Hepatocyte (in vitro differentiated cells): Measurements from ENCODE around the gene CD55. TPM values are rescaled to one million over a fixed set of nuclear protein-coding genes. Genes with fewer than 3 reads are reported as not detected.

ENCODE experiments used
- DNase-seq: peaks from one replicate; pipeline ENCODE4 v3.0.0-alpha.2; 2016; ENCODE audit warnings: low spot score
- H2AFZ ChIP-seq: fragments of 200-600 bp; sonication (generic); 2 replicates; pipeline ENCODE4 v1.6.0; 2016; ENCODE audit warnings: antibody characterized with exemption, mild to moderate bottlenecking
- H3K27ac ChIP-seq: fragments of 200-600 bp; sonication (generic); 2 replicates; pipeline ENCODE4 v1.5.1; 2016; ENCODE audit warnings: mild to moderate bottlenecking
- H3K27me3 ChIP-seq: fragments of 200-600 bp; sonication (generic); 2 replicates; pipeline ENCODE4 v1.6.1; 2016
- H3K36me3 ChIP-seq: fragments of 200-600 bp; sonication (generic); replicated peaks from 2 replicates; pipeline ENCODE4 v1.5.1; 2016; ENCODE audit warnings: low read depth; ENCODE audit not compliant: insufficient read depth
- H3K4me1 ChIP-seq: fragments of 200-600 bp; sonication (generic); 2 replicates; pipeline ENCODE4 v1.5.1; 2016; ENCODE audit warnings: mild to moderate bottlenecking, moderate library complexity; ENCODE audit not compliant: insufficient read depth
- H3K4me2 ChIP-seq: fragments of 200-600 bp; sonication (generic); 2 replicates; pipeline ENCODE4 v1.6.0; 2016
- H3K4me3 ChIP-seq: fragments of 200-600 bp; sonication (generic); 2 replicates; pipeline ENCODE4 v1.5.1; 2016; ENCODE audit warnings: mild to moderate bottlenecking
- H3K79me2 ChIP-seq: fragments of 200-600 bp; sonication (generic); 2 replicates; pipeline ENCODE4 v1.6.0; 2017; ENCODE audit warnings: mild to moderate bottlenecking
- H3K9me2 ChIP-seq: fragments of 200-600 bp; sonication (generic); replicated peaks from 2 replicates; pipeline ENCODE4 v1.6.0; 2017; ENCODE audit warnings: mild to moderate bottlenecking; ENCODE audit not compliant: insufficient read depth
- H3K9me3 ChIP-seq: fragments of 200-600 bp; sonication (generic); 2 replicates; pipeline ENCODE4 v1.5.1; 2016; ENCODE audit warnings: low read depth, mild to moderate bottlenecking
- H4K20me1 ChIP-seq: fragments of 200-600 bp; sonication (generic); 2 replicates; pipeline ENCODE4 v1.6.0; 2016; ENCODE audit warnings: mild to moderate bottlenecking; ENCODE audit not compliant: insufficient read depth, poor library complexity, severe bottlenecking
- EZH2 ChIP-seq: fragments of 200-600 bp; sonication (generic); IDR thresholded peaks from 2 replicates; pipeline ENCODE4 v1.6.1; 2016; ENCODE audit warnings: antibody characterized with exemption, mild to moderate bottlenecking, borderline replicate concordance
- EZH2phosphoT487 ChIP-seq: fragments of 200-600 bp; sonication (generic); IDR thresholded peaks from one replicate; pipeline ENCODE4 v1.6.1; 2018; ENCODE audit warnings: antibody characterized with exemption, mild to moderate bottlenecking, low read depth, moderate library complexity; ENCODE audit not compliant: unreplicated experiment, severe bottlenecking
- WGBS: methylation state at CpG from one replicate; pipeline ENCODE4 v1.1.6; 2016; ENCODE audit warnings: low lambda C conversion rate; ENCODE audit errors: missing lambda C conversion rate; 5-methylcytosine and 5-hydroxymethylcytosine counted together
- polyA plus RNA-seq: library from polyadenylated mRNA; unstranded; fragments of >200 nt; fragmentation: Nextera tagmentation; extraction: Ambion mirVana; gene quantifications from 2 replicates; pipeline ENCODE4 v1.2.1, GENCODE V29; 2016
- total RNA-seq: library from RNA; depleted of rRNA; stranded (reverse); fragments of >200 nt; gene quantifications from 2 replicates; pipeline ENCODE4 v1.2.3, GENCODE V29; 2014
- TF ChIP-seq, protein P1 (sequence below): fragments of 200-600 bp; sonication (generic); IDR thresholded peaks from 2 replicates; pipeline ENCODE4 v1.5.1; 2016; ENCODE audit warnings: antibody characterized with exemption, mild to moderate bottlenecking; ENCODE audit not compliant: poor library complexity

Gene CD55
- total and polyA plus RNA-seq, 2 experiments from 2014 or later, result 41.1 to 57.5 TPM

DNA sequence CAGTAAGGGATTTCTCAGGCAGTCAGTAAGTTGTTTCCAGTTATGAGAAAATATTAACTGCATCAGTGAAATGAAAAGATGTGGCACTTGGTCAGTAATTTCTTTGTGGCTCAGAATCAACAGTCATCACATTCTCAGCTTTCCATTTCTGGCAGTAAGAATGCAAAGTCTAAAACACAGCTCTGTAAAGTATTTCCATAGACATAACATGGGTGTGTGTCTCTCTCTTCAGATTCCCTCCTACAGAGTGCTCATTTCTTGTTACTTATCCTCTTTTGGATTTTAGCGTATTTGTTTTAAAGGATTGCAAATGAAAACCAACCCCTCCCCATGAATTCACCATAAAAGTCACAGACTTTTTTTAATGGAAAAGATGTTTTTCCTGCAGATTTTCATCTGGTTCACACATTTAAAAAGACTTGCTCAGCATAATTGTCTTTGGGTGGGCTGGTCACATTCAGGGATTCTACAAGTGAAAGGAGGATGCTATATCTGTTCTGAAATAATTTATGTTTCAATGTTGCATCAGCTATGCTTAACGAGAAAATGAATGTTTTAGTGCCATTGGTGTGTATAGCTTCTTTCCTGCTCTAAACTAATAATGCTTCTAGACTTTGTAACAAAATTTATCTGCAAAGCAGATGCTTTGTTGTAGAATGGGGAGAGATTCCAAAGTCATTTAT lies 34.6 kb upstream of the CD55 start:
- Histone ChIP-seq H4K20me1 (no peaks in the 10 kb centered on the region), H3K27ac (peak overlapping the region; percentile 13), H3K9me2 (no peaks in the 10 kb centered on the region), H3K36me3 (no peaks in the 10 kb centered on the region), H3K27me3 (no peaks in the 10 kb centered on the region), H3K4me3 (no peak overlapping the region), H3K79me2 (no peaks in the 10 kb centered on the region), H3K4me2 (no peak overlapping the region), H3K9me3 (no peaks in the 10 kb centered on the region), H3K4me1 (peaks cover 5% of the 10 kb centered on the region), H2AFZ (no peak overlapping the region)
- 66% methylated on average over 2 of the region's 2 CpGs for WGBS
- DNase-seq, result no peak
- TF ChIP-seq EZH2phosphoT487 (no peak), EZH2 (no peak)
- TF ChIP-seq, protein P1, sequence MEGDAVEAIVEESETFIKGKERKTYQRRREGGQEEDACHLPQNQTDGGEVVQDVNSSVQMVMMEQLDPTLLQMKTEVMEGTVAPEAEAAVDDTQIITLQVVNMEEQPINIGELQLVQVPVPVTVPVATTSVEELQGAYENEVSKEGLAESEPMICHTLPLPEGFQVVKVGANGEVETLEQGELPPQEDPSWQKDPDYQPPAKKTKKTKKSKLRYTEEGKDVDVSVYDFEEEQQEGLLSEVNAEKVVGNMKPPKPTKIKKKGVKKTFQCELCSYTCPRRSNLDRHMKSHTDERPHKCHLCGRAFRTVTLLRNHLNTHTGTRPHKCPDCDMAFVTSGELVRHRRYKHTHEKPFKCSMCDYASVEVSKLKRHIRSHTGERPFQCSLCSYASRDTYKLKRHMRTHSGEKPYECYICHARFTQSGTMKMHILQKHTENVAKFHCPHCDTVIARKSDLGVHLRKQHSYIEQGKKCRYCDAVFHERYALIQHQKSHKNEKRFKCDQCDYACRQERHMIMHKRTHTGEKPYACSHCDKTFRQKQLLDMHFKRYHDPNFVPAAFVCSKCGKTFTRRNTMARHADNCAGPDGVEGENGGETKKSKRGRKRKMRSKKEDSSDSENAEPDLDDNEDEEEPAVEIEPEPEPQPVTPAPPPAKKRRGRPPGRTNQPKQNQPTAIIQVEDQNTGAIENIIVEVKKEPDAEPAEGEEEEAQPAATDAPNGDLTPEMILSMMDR, result no peak

DNA sequence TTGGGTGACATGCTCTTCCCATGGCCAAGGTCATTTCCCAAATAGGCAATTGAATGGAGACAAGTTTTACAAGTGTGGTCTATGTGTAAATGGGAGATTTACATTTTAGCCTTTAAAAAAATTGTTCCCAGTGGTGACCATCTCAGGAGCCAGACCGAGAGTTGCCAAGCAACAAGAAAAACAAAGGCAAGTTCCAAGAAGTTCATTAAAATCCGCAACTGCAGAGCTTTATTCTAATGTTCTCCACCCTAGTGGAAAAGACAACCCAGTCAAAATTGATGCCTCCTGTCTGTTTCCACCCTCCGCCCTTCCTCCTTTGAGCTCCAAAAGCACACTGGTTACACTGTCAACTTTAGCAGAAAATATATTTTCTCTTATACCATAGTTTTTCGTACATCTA lies 33.2 kb upstream of the CD55 start:
- DNase-seq, result no peak
- TF ChIP-seq EZH2phosphoT487 (no peak), EZH2 (no peak)
- TF ChIP-seq, protein P1, result no peak
- Histone ChIP-seq H3K4me3 (no peak overlapping the region), H3K27ac (peak overlapping the region; percentile 13), H3K36me3 (no peaks in the 10 kb centered on the region), H4K20me1 (no peaks in the 10 kb centered on the region), H3K9me3 (no peaks in the 10 kb centered on the region), H3K4me2 (no peak overlapping the region), H2AFZ (no peak overlapping the region), H3K27me3 (no peaks in the 10 kb centered on the region), H3K9me2 (no peaks in the 10 kb centered on the region), H3K79me2 (no peaks in the 10 kb centered on the region), H3K4me1 (peaks cover 5% of the 10 kb centered on the region)
- 76% methylated on average over 4 of the region's 4 CpGs for WGBS

DNA sequence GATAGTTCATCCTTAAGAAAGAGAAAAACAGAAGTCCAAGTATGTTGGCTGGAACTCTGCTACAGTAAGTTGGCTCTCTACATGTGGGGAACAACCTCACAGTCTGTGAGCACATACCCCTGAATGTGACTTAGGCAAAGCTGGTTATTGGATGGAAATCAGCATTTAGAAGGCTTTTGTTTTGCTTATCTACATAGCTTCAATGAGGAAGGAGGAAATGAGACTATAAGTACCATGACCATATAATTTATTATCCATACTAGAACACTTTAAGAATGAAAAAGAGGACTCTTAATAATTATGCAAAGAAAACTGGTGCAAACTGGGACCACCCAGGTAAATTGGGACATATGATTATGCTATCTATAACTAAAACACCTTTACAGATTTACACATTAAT lies 31.7 kb upstream of the CD55 start:
- Histone ChIP-seq H3K4me2 (no peak overlapping the region), H3K4me3 (no peak overlapping the region), H3K36me3 (no peaks in the 10 kb centered on the region), H3K9me3 (no peaks in the 10 kb centered on the region), H4K20me1 (no peaks in the 10 kb centered on the region), H3K79me2 (no peaks in the 10 kb centered on the region), H3K27me3 (no peaks in the 10 kb centered on the region), H3K27ac (no peak overlapping the region), H2AFZ (no peak overlapping the region), H3K4me1 (peaks cover under 1% of the 10 kb centered on the region), H3K9me2 (no peaks in the 10 kb centered on the region)
- TF ChIP-seq, protein P1, result no peak
- no peak for TF ChIP-seq EZH2
- TF ChIP-seq EZH2phosphoT487, result no peak
- DNase-seq, result no peak

DNA sequence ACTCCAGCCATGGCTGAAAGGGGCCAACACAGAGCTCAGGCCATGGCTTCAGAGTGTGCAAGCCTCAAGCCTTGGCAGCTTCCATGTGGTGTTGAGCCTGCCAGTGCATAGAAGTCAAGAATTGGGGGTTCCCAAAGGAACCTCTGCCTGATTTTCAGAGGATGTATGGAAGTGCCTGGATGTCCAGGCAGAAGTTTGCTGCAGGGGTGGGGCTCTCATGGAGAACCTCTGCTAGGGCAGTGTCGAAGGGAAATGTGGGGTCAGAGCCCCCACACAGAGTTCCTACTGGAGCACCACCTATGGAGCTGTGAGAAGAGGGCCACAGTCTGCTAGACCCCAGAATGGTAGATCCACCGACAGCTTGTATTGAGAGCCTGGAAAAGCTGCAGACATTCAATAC lies 29.8 kb upstream of the CD55 start:
- H3K4me2 ChIP-seq, result no peak overlapping the region
- no peaks in the 10 kb centered on the region for H3K27me3 ChIP-seq
- TF ChIP-seq, protein P1, result no peak
- TF ChIP-seq EZH2phosphoT487, result no peak
- TF ChIP-seq EZH2, result no peak
- H3K4me1 ChIP-seq, result no peaks in the 10 kb centered on the region
- no peak overlapping the region for H3K27ac ChIP-seq
- no peaks in the 10 kb centered on the region for H4K20me1 ChIP-seq
- no peak overlapping the region for H2AFZ ChIP-seq
- no peaks in the 10 kb centered on the region for H3K9me2 ChIP-seq
- H3K4me3 ChIP-seq, result no peak overlapping the region
- 92% methylated on average over 2 of the region's 2 CpGs for WGBS
- no peak for DNase-seq
- no peaks in the 10 kb centered on the region for H3K79me2 ChIP-seq
- no peaks in the 10 kb centered on the region for H3K9me3 ChIP-seq
- no peaks in the 10 kb centered on the region for H3K36me3 ChIP-seq
